Hematopoietic multipotent progenitor cell treated with erythropoietin and hydrocortisone succinate and interleukin-3 and kit ligand, for 15 days (in vitro differentiated cells): ENCODE data around the gene PARK7.

Experiments
- DNase-seq: peaks from one replicate; pipeline ENCODE4 v3.0.0-alpha.2; 2015; ENCODE audit warnings: low spot score

Gene PARK7

GRCh38 chr1:8010080-8010664 lies 48.7 kb downstream of the PARK7 start:
- no peak for DNase-seq

- DNase-seq = no peak
These were observed 49.5 kb downstream of the PARK7 start for GRCh38 chr1:8011016-8011415.

- DNase-seq = no peak
These were observed 50.7 kb downstream of the PARK7 start for GRCh38 chr1:8011923-8012858.

GRCh38 chr1:8012955-8013354 lies 51.4 kb downstream of the PARK7 start:
- no peak for DNase-seq

- DNase-seq = no peak
These were observed 51.9 kb downstream of the PARK7 start for GRCh38 chr1:8013399-8013798.

- DNase-seq = no peak
These were observed 52.3 kb downstream of the PARK7 start for GRCh38 chr1:8013800-8014199.

GRCh38 chr1:8014381-8014988 lies 53.0 kb downstream of the PARK7 start:
- DNase-seq = no peak

- DNase-seq = no peak
These were observed 53.7 kb downstream of the PARK7 start for GRCh38 chr1:8015036-8015808.

GRCh38 chr1:8015809-8016165 lies 54.3 kb downstream of the PARK7 start:
- no peak for DNase-seq

GRCh38 chr1:8016210-8016894 lies 54.8 kb downstream of the PARK7 start:
- no peak for DNase-seq

GRCh38 chr1:8016895-8017241 lies 55.4 kb downstream of the PARK7 start:
- DNase-seq = no peak

GRCh38 chr1:8017495-8018197 lies 56.1 kb downstream of the PARK7 start:
- DNase-seq = no peak

- no peak for DNase-seq
These were observed 57.1 kb downstream of the PARK7 start for GRCh38 chr1:8018492-8019228.

- DNase-seq = no peak
These were observed 57.7 kb downstream of the PARK7 start for GRCh38 chr1:8019229-8019620.

- DNase-seq = no peak
These were observed 58.5 kb downstream of the PARK7 start for GRCh38 chr1:8020032-8020431.

- DNase-seq = no peak
These were observed 60.3 kb downstream of the PARK7 start for GRCh38 chr1:8021676-8022266.

GRCh38 chr1:8022395-8023286 lies 61.1 kb downstream of the PARK7 start:
- DNase-seq = no peak

- no peak for DNase-seq
These were observed 61.9 kb downstream of the PARK7 start for GRCh38 chr1:8023287-8023994.

GRCh38 chr1:8023995-8024313 lies 62.4 kb downstream of the PARK7 start:
- no peak for DNase-seq
